Activated naive CD8-positive, alpha-beta T cell treated with anti-CD3 and anti-CD28 coated beads, Interleukin-2, amount 50 U/mL, for 16 hours (primary cell): ENCODE results near the gene RBCK1.
"Not testable (repeated sequence)": the region's sequence is repeated elsewhere in the genome, so short reads cannot be mapped to it uniquely, and the experiment has no call there.

Experiments used
- DNase-seq: peaks from one replicate; pipeline ENCODE4 v3.0.0-alpha.2; 2020; ENCODE audit warnings: low read depth, low spot score

Gene RBCK1

GRCh38 chr20:472889-473292, 64.8 kb downstream of the RBCK1 start:
- DNase-seq, result no peak

- DNase-seq, result no peak
Observed at GRCh38 chr20:474581-474980, 66.5 kb downstream of the RBCK1 start.

DNA sequence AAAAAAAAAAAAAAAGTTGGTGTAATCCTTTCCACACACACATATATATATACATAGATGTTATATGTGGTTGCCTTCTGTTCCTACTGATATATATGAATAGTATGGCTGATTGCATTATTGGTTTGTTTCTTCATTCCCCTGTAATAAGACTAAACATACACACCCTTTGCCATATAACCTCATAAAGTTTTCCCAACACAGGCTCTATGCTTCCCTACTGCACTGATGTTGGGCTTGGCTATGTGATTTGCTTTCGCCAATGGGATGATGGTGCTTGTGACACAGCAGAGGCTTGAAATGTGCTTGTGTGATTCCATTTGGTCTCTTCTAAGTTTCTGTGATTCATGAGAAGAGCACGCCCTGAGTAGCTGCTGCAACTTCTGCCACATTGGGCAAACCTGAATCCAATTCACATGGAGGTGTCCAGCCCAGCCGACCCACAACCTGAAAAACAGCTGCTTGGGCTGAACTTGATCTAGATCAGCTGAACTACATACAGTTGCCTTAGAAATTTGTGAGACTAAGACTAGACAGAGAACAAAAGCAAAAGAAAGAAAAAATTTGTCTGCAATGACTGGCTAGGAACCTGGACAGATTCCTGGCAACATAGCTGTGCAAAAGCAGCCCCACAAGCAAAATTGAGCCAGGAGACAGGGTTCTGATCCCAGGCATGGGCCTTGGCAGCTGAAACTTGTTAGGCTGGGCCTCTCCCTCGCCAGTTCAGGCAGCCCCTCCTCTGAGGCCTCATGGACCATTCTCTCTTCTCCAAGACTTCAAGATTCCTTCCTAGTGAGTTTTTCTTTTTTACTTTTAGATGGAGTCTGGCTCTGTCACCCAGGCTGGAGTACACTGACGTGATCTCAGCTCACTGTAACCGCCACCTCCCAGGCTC, 67.6 kb downstream of the RBCK1 start:
- no peak for DNase-seq

- DNase-seq, result not testable (repeated sequence)
Observed at GRCh38 chr20:476561-477249, 68.6 kb downstream of the RBCK1 start.

- DNase-seq, result no peak
Observed at GRCh38 chr20:478010-478948, 70.2 kb downstream of the RBCK1 start.

DNA sequence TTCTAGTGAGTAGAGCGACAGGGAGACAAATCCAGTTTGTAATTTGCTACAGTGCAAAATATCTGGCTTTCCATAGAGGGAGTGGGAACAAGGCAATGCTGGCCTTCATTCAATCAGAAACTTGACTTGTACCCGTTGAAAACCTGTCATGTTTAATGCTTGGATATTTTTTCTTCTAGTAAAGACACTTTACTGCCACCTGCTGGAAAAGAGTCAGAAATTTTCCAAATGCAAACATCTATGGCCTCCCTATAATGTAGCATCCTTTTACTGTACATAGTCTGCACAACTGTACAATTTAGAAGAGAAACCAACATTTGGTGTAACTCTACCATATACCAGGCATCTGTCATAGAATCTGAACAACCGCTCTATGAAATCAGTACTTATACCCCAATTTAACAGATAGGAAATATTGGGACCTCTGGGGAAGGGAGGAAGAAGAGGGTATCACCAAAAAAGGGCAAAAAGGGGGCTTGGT, 70.9 kb downstream of the RBCK1 start:
- DNase-seq, result no peak

DNA sequence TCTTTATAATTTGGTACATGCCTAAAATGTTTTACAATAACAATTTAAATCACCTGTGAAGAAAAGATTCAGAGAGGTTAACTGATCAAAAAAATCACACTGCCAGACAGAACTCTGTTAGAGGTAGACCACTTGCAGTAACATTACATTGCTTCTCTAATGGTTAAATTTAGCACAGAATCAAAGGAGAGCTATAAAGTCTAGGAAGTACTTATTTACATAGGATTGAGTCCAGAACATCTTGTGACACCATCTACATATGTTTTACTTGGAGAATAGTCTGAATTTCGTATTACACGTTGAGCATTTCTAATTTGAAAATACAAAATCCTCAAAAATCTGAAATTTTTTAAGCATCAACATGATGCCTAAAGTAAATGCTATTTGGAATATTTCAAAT, 71.4 kb downstream of the RBCK1 start:
- DNase-seq, result no peak

DNA sequence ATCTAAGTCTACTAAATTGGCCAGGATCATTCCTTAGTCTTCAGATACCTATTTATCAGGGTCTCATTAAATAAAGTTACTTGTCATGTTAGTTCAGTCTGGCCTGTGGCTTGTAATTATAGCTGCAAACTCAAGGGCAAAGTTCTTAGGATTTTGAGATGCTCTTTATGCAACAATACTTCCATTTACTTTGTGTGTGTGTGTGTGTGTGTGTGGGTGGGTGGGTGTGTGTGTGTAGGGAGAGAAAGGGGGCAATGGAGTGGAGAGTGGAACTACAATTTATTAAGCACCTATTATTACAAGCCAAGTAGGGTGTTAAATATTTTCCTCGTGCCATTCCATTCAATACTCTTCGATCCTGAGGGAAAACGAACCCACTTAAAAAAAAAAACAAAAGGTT, 71.9 kb downstream of the RBCK1 start:
- DNase-seq, result no peak

GRCh38 chr20:481167-481566, 73.1 kb downstream of the RBCK1 start:
- DNase-seq, result no peak
